B cell (primary cell): ENCODE data around the gene CHADL. TPM values are rescaled to one million over a fixed set of nuclear protein-coding genes. Genes with fewer than 3 reads are reported as not detected.

ENCODE experiments used
- ATAC-seq: fragments of 200-7000 bp; cut with Tn5 transposase; one replicate; pipeline ENCODE4 v1.10.0; 2021; ENCODE audit warnings: low read depth, mild to moderate bottlenecking, moderate number of reproducible peaks, moderate library complexity
- CTCF ChIA-PET: fragments of 350-600 bp; sonication (Branson Sonifier 250); formaldehyde crosslinking; loops from one replicate; lab custom pipeline; 2021; ENCODE audit warnings: antibody characterized with exemption, inconsistent platforms; lab: Charles Lee
- POLR2A ChIA-PET: fragments of 350-600 bp; sonication (Branson Sonifier 250); formaldehyde crosslinking; loops from one replicate; lab custom pipeline; 2021; ENCODE audit warnings: antibody characterized with exemption; lab: Charles Lee
- DNase-seq: peaks from one replicate; pipeline ENCODE4 v3.0.0; 2013
- H2AFZ ChIP-seq: 2 replicates; pipeline ENCODE4 v1.6.1; 2012; ENCODE audit warnings: mild to moderate bottlenecking, low read depth, low read length; ENCODE audit not compliant: insufficient read depth, poor library complexity, severe bottlenecking
- H3K27ac ChIP-seq, 2 donors: 1 replicate in 1 of 2; 2 replicates in 1 of 2; pipeline ENCODE4 v1.5.1; 2012 to 2013; ENCODE audit warnings: low read length in 2 of 2, mild to moderate bottlenecking in 2 of 2, moderate library complexity in 1 of 2
- H3K27me3 ChIP-seq, 4 experiments: fragments of 200-600 bp in 1 of 4; sonication (generic) in 1 of 4; replicated peaks in 1 of 4; 1 replicate in 2 of 4; 2 replicates in 2 of 4; pipeline versions ENCODE4 v1.6.1 to v1.7.0; 2013 to 2016; ENCODE audit warnings: low read length in 3 of 4, mild to moderate bottlenecking in 2 of 4, mixed read lengths in 1 of 4, moderate library complexity in 1 of 4; ENCODE audit not compliant: insufficient read depth in 4 of 4, control insufficient read depth in 3 of 4; ENCODE audit errors: control extremely low read depth in 1 of 4
- H3K36me3 ChIP-seq, 2 experiments: replicated peaks in 1 of 2; 1 replicate in 1 of 2; 2 replicates in 1 of 2; pipeline versions ENCODE4 v1.6.1 to v1.7.1; 2013; ENCODE audit warnings: low read length in 1 of 2; ENCODE audit not compliant: insufficient read depth in 2 of 2, control insufficient read depth in 1 of 2; ENCODE audit errors: control extremely low read depth in 1 of 2, extremely low read depth in 1 of 2
- H3K4me1 ChIP-seq, 2 donors: fragments of 200-600 bp in 1 of 2; sonication (generic) in 1 of 2; 1 replicate in 1 of 2; 2 replicates in 1 of 2; pipeline versions ENCODE4 v1.5.1 to v1.6.1; 2013 to 2017; ENCODE audit warnings: low read length in 2 of 2; ENCODE audit not compliant: control insufficient read depth in 2 of 2, insufficient read depth in 2 of 2
- H3K4me2 ChIP-seq: replicated peaks from 2 replicates; pipeline ENCODE3; 2012; ENCODE audit warnings: mild to moderate bottlenecking, low read depth, low read length; ENCODE audit not compliant: poor library complexity, severe bottlenecking
- H3K4me3 ChIP-seq, 5 experiments: fragments of 200-600 bp in 1 of 5; sonication (generic) in 1 of 5; 1 replicate in 3 of 5; 2 replicates in 2 of 5; pipeline versions ENCODE4 v1.5.1 to v1.7.0; 2011 to 2016; ENCODE audit warnings: low read length in 4 of 5, mild to moderate bottlenecking in 4 of 5, low read depth in 2 of 5, control low read depth in 1 of 5, moderate library complexity in 1 of 5; ENCODE audit not compliant: insufficient read depth in 1 of 5; ENCODE audit errors: control extremely low read depth in 1 of 5, extremely low read depth in 1 of 5
- H3K79me2 ChIP-seq: fragments of 200-600 bp; sonication (generic); one replicate; pipeline ENCODE4 v1.6.0; 2016; ENCODE audit warnings: low read length; ENCODE audit not compliant: control insufficient read depth, insufficient read depth
- H3K9ac ChIP-seq: fragments of 200-600 bp; sonication (generic); 2 replicates; pipeline ENCODE4 v1.6.1; 2017; ENCODE audit warnings: mild to moderate bottlenecking, low read length, moderate library complexity
- H3K9me3 ChIP-seq, 3 donors: one replicate each; pipeline versions ENCODE4 v1.6.1 to v1.7.1; 2013; ENCODE audit warnings: low read length in 2 of 3; ENCODE audit not compliant: control insufficient read depth in 2 of 3, insufficient read depth in 1 of 3; ENCODE audit errors: control extremely low read depth in 1 of 3
- H4K20me1 ChIP-seq: 2 replicates; pipeline ENCODE4 v1.6.0; 2012; ENCODE audit warnings: mild to moderate bottlenecking, low read length; ENCODE audit not compliant: insufficient read depth, control insufficient read depth, poor library complexity, severe bottlenecking
- H3K27ac Mint-ChIP-seq: one replicate; pipeline ENCODE4 v1.8.0; 2021; ENCODE audit warnings: mixed read lengths
- H3K27me3 Mint-ChIP-seq: one replicate; pipeline ENCODE4 v1.8.0; 2021; ENCODE audit warnings: mixed read lengths
- H3K4me1 Mint-ChIP-seq: one replicate; pipeline ENCODE4 v1.8.0; 2021; ENCODE audit warnings: mixed read lengths
- H3K4me3 Mint-ChIP-seq: one replicate; pipeline ENCODE4 v1.8.0; 2021; ENCODE audit warnings: mixed read lengths
- H3K9me3 Mint-ChIP-seq: one replicate; pipeline ENCODE4 v1.8.0; 2022; ENCODE audit warnings: mixed read lengths; ENCODE audit not compliant: insufficient read depth
- CTCF ChIP-seq: fragments of 200-600 bp; IDR thresholded peaks from one replicate; pipeline ENCODE4 v1.8.0; 2022; ENCODE audit warnings: antibody characterized with exemption, mild to moderate bottlenecking
- EZH2 ChIP-seq: IDR thresholded peaks from 2 replicates; pipeline ENCODE4 v1.6.1; 2012; ENCODE audit warnings: borderline replicate concordance, low read depth, mild to moderate bottlenecking, moderate library complexity, low read length; ENCODE audit not compliant: insufficient read depth, poor library complexity, severe bottlenecking
- WGBS: methylation state at CpG from one replicate; pipeline ENCODE4 v1.1.5; 2013; ENCODE audit warnings: missing lambda C conversion rate; ENCODE audit not compliant: insufficient coverage; 5-methylcytosine and 5-hydroxymethylcytosine counted together
- intact Hi-C: fragments of 100-400 bp; cut with micrococcal nuclease; formaldehyde crosslinking; loops from one replicate; pipeline ENCODE4 v1.10.0; 2022
- polyA plus RNA-seq: library from polyadenylated mRNA; depleted of rRNA; stranded (reverse); fragments of >200 nt; gene quantifications from 2 replicates; pipeline ENCODE4 v1.2.3, GENCODE V29; 2012
- total RNA-seq, 2 donors: library from RNA; stranded (reverse); fragments of 120-200 nt in 1 of 2; gene quantifications; 1 replicate in 1 of 2; 2 replicates in 1 of 2; pipeline versions ENCODE4 v1.2.3 to v1.2.4, GENCODE V29; 2013 to 2022

The CHADL gene
- total and polyA plus RNA-seq, 2 donors (not counting 1 experiment from before 2014, with no cell fraction given) = 0.07 to 0.59 TPM

GRCh38 chr22:41248314-41248713, 7.6 kb upstream of the CHADL start:
- H3K27me3 Mint-ChIP-seq = no peaks in the 10 kb centered on the region
- no peak overlapping the region for H3K27ac Mint-ChIP-seq
- no peaks in the 10 kb centered on the region for H3K9me3 Mint-ChIP-seq
- no peak overlapping the region for H3K4me3 ChIP-seq
- intact Hi-C loops = no loop called here
- CTCF ChIA-PET = interaction anchor here (0.7 to 0.9 kb wide), 2 partner anchors 11 to 12 kb away, joined by 3 read pairs; no protein-coding TSS in a partner anchor
- no peak overlapping the region for H3K27ac ChIP-seq
- no peaks in the 10 kb centered on the region for H3K9me3 ChIP-seq
- peaks cover 0 to 63% of the 10 kb centered on the region in 2 experiments for H3K36me3 ChIP-seq
- no peaks in the 10 kb centered on the region for H3K27me3 ChIP-seq
- no peak overlapping the region for H3K4me3 Mint-ChIP-seq
- TF ChIP-seq EZH2 = no peak
- TF ChIP-seq CTCF = no peak
- no peaks in the 10 kb centered on the region for H3K4me1 ChIP-seq
- 96% methylated on average over 15 of the region's 15 CpGs for WGBS
- POLR2A ChIA-PET = no interaction called here
- no peak overlapping the region for H3K9ac ChIP-seq
- DNase-seq (no peak), ATAC-seq (no peak)
- H3K4me1 Mint-ChIP-seq = no peaks in the 10 kb centered on the region
- no peaks in the 10 kb centered on the region for H4K20me1 ChIP-seq
- H3K79me2 ChIP-seq = no peaks in the 10 kb centered on the region
- no peak overlapping the region for H3K4me2 ChIP-seq
- H2AFZ ChIP-seq = no peak overlapping the region

- TF ChIP-seq EZH2 = no peak
- no peak overlapping the region for H3K4me3 Mint-ChIP-seq
- H3K9ac ChIP-seq = no peak overlapping the region
- 92% methylated on average over 7 of the region's 7 CpGs for WGBS
- H3K27ac ChIP-seq = no peak overlapping the region
- intact Hi-C loops = no loop called here
- peaks cover 0 to 57% of the 10 kb centered on the region in 2 experiments for H3K36me3 ChIP-seq
- H3K9me3 Mint-ChIP-seq = no peaks in the 10 kb centered on the region
- no peaks in the 10 kb centered on the region for H4K20me1 ChIP-seq
- H3K4me2 ChIP-seq = no peak overlapping the region
- DNase-seq = no peak
- ChIA-PET CTCF (interaction anchor here (0.7 to 0.9 kb wide), 2 partner anchors 10 to 11 kb away, joined by 3 read pairs; no protein-coding TSS in a partner anchor), POLR2A (no interaction called here)
- no peak for ATAC-seq
- H3K79me2 ChIP-seq = no peaks in the 10 kb centered on the region
- no peak overlapping the region for H2AFZ ChIP-seq
- no peaks in the 10 kb centered on the region for H3K4me1 Mint-ChIP-seq
- H3K27ac Mint-ChIP-seq = no peak overlapping the region
- no peaks in the 10 kb centered on the region for H3K9me3 ChIP-seq
- no peaks in the 10 kb centered on the region for H3K27me3 Mint-ChIP-seq
- no peaks in the 10 kb centered on the region for H3K27me3 ChIP-seq
- H3K4me3 ChIP-seq = no peak overlapping the region
- H3K4me1 ChIP-seq = no peaks in the 10 kb centered on the region
These were observed 7.0 kb upstream of the CHADL start for GRCh38 chr22:41247703-41248102.
